RCC 7860 (cell line): ENCODE data around the gene PES1.
A peak's percentile ranks its signal among the peaks of the same experiment; 100 is the strongest.
"Not testable (repeated sequence)": the region's sequence is repeated elsewhere in the genome, so short reads cannot be mapped to it uniquely, and the experiment has no call there.

ENCODE experiments used
- DNase-seq: peaks from one replicate; pipeline ENCODE4 v3.0.0-alpha.2; 2015; ENCODE audit warnings: low spot score
- FAIRE-seq: peaks from 2 replicates; lab custom pipeline; 2012; peaks lifted over from hg19 to GRCh38; lab: Jason Lieb, UNC

Gene PES1

GRCh38 chr22:30578481-30578880, 13.2 kb downstream of the PES1 start:
- FAIRE-seq (no peak), DNase-seq (no peak)

GRCh38 chr22:30575859-30576258, 15.9 kb downstream of the PES1 start:
- DNase-seq (no peak), FAIRE-seq (no peak)

- FAIRE-seq: no peak
These were observed 16.6 kb downstream of the PES1 start for GRCh38 chr22:30574997-30575671.

GRCh38 chr22:30574095-30574981, 17.4 kb downstream of the PES1 start, which contains the start of gene GAL3ST1:
TSS of gene GAL3ST1 (minus strand) at chr22:30574665. CDS start at chr22:30557392, 17,273 bp downstream.
- DNase-seq (peak; percentile 52), FAIRE-seq (no peak)

More at GRCh38 chr22:30574997-30575671, 16.6 kb downstream of the PES1 start:
- peak; percentile 48 for DNase-seq

- FAIRE-seq: no peak
- no peak for DNase-seq
These were observed 18.1 kb downstream of the PES1 start for GRCh38 chr22:30573594-30574094.

- FAIRE-seq (peak; percentile 74), DNase-seq (peak; percentile 32)
These were observed 18.7 kb downstream of the PES1 start for GRCh38 chr22:30572840-30573593.

- FAIRE-seq: no peak
- DNase-seq: no peak
These were observed 19.5 kb downstream of the PES1 start for GRCh38 chr22:30572210-30572609.

GRCh38 chr22:30569674-30570202, 22.0 kb downstream of the PES1 start:
- DNase-seq: no peak
- no peak for FAIRE-seq

- no peak for FAIRE-seq
- DNase-seq: no peak
These were observed 23.4 kb downstream of the PES1 start for GRCh38 chr22:30568137-30568805.

GRCh38 chr22:30567277-30567676, 24.4 kb downstream of the PES1 start:
- DNase-seq, FAIRE-seq: not testable (repeated sequence)

- DNase-seq: peak; percentile 68
- FAIRE-seq: peak; percentile 88
These were observed 25.6 kb downstream of the PES1 start for GRCh38 chr22:30566125-30566524.

GRCh38 chr22:30565341-30565740, 26.4 kb downstream of the PES1 start:
- no peak for DNase-seq
- peak; percentile 65 for FAIRE-seq

GRCh38 chr22:30564761-30565119, 27.0 kb downstream of the PES1 start:
- DNase-seq (peak; percentile 18), FAIRE-seq (peak; percentile 12)

- FAIRE-seq: no peak
These were observed 27.5 kb downstream of the PES1 start for GRCh38 chr22:30564045-30564760.

GRCh38 chr22:30562366-30562765, 29.3 kb downstream of the PES1 start:
- peak; percentile 98 for FAIRE-seq
- peak; percentile 97 for DNase-seq

More at GRCh38 chr22:30564045-30564760, 27.5 kb downstream of the PES1 start:
- DNase-seq: no peak

- DNase-seq (peak; percentile 76), FAIRE-seq (peak; percentile 81)
These were observed 30.1 kb downstream of the PES1 start for GRCh38 chr22:30561402-30562189.

GRCh38 chr22:30560643-30561202, 31.0 kb downstream of the PES1 start:
- DNase-seq: peak; percentile 68
- peak; percentile 82 for FAIRE-seq

GRCh38 chr22:30559889-30560288, 31.8 kb downstream of the PES1 start:
- FAIRE-seq: no peak
- no peak for DNase-seq
